Panc1 (cell line): ENCODE measurements around the gene NSUN2. TPM values are rescaled to one million over a fixed set of nuclear protein-coding genes. Genes with fewer than 3 reads are reported as not detected.

ENCODE experiments used
- ATAC-seq: fragments of 200-7000 bp; cut with Tn5 transposase; 2 replicates; pipeline ENCODE4 v1.9.1; 2020; ENCODE audit warnings: mild to moderate bottlenecking, moderate library complexity
- BruUV-seq: library from RNA; stranded (reverse); fragments of 400-500 nt; replicated peaks from 2 replicates; lab custom pipeline; 2021; lab: Mats Ljungman, UMichigan
- CTCF ChIA-PET: fragments of 300-600 bp; sonication (Branson Sonifier 250); formaldehyde crosslinking; loops from one replicate; lab custom pipeline; 2022; ENCODE audit warnings: antibody characterized with exemption; lab: Charles Lee
- POLR2A ChIA-PET: fragments of 300-600 bp; sonication (Branson Sonifier 250); formaldehyde crosslinking; loops from one replicate; lab custom pipeline; 2022; ENCODE audit warnings: antibody characterized with exemption; lab: Charles Lee
- DNase-seq: peaks from one replicate; pipeline ENCODE4 v3.0.0-alpha.2; 2010; ENCODE audit warnings: low read depth, low spot score
- H3K27ac ChIP-seq: 2 replicates; pipeline ENCODE4 v1.5.1; 2011; ENCODE audit warnings: mild to moderate bottlenecking, low read length, inconsistent platforms
- H3K27me3 ChIP-seq: fragments of 200-500 bp; sonication (Bioruptor generic); 2 replicates; pipeline ENCODE4 v1.6.0; 2014; ENCODE audit warnings: low read length, inconsistent platforms; ENCODE audit not compliant: control insufficient read depth, insufficient read depth
- H3K36me3 ChIP-seq: fragments of 200-500 bp; sonication (Bioruptor generic); 2 replicates; pipeline ENCODE4 v1.5.1; 2014; ENCODE audit warnings: inconsistent platforms, mild to moderate bottlenecking, low read length, moderate library complexity; ENCODE audit not compliant: control insufficient read depth, insufficient read depth
- H3K4me1 ChIP-seq: 2 replicates; pipeline ENCODE4 v1.5.1; 2011; ENCODE audit warnings: inconsistent platforms, mild to moderate bottlenecking, low read length, moderate library complexity; ENCODE audit not compliant: control insufficient read depth, insufficient read depth
- H3K4me3 ChIP-seq, 2 experiments: 2 replicates each; pipeline ENCODE4 v1.5.1; 2011 to 2012; ENCODE audit warnings: low read depth in 2 of 2, low read length in 2 of 2, mild to moderate bottlenecking in 2 of 2, inconsistent platforms in 1 of 2, moderate library complexity in 1 of 2
- H3K9me3 ChIP-seq: fragments of 200-500 bp; sonication (Bioruptor generic); 2 replicates; pipeline ENCODE4 v1.5.1; 2014; ENCODE audit warnings: low read depth, mild to moderate bottlenecking, inconsistent platforms, low read length, moderate library complexity; ENCODE audit not compliant: control insufficient read depth, insufficient read depth
- CTCF ChIP-seq: fragments of 450-650 bp; IDR thresholded peaks from 2 replicates; pipeline ENCODE4 v1.5.1; 2017; ENCODE audit warnings: mild to moderate bottlenecking
- POLR2AphosphoS5 ChIP-seq: IDR thresholded peaks from 2 replicates; pipeline ENCODE4 v1.6.1; 2012; ENCODE audit warnings: mild to moderate bottlenecking, low read depth, low read length, moderate library complexity
- REST ChIP-seq, 2 experiments: IDR thresholded peaks; 2 replicates each; pipeline ENCODE4 v1.6.1; 2011 to 2012; ENCODE audit warnings: low read depth in 2 of 2, control low read depth in 1 of 2, low read length in 1 of 2, mild to moderate bottlenecking in 1 of 2, moderate library complexity in 1 of 2; ENCODE audit not compliant: insufficient read depth in 1 of 2
- SIN3A ChIP-seq: IDR thresholded peaks from 2 replicates; pipeline ENCODE4 v1.6.1; 2012; ENCODE audit warnings: low read depth, mild to moderate bottlenecking, low read length, moderate library complexity, borderline replicate concordance; ENCODE audit not compliant: insufficient read depth
- TCF7L2 ChIP-seq: IDR thresholded peaks from 2 replicates; pipeline ENCODE4 v1.6.1; 2011; ENCODE audit warnings: mild to moderate bottlenecking, low read depth, low read length, inconsistent platforms
- in situ Hi-C: cut with HindIII; loops from 2 replicates; pipeline ENCODE4 v1.10.0; 2016; ENCODE audit warnings: low sequenced_read_pairs, low pct_unique_long_range_greater_than_20kb
- intact Hi-C: fragments of 100-400 bp; cut with micrococcal nuclease; formaldehyde crosslinking; loops from one replicate; pipeline ENCODE4 v1.10.0; 2022; ENCODE audit not compliant: unreplicated experiment
- total RNA-seq: library from RNA; stranded (reverse); gene quantifications from one replicate; pipeline ENCODE4 v1.2.1, GENCODE V29; 2021; ENCODE audit not compliant: unreplicated experiment

NSUN2 gene
- total RNA-seq, 1 experiment from 2014 or later: 125 TPM

- in situ Hi-C loops: no loop called here
- no peaks in the 10 kb centered on the region for H3K9me3 ChIP-seq
- DNase-seq (no peak), ATAC-seq (no peak)
- intact Hi-C loops: no loop called here
- ChIA-PET CTCF (no interaction called here), POLR2A (no interaction called here)
- peaks cover 8% of the 10 kb centered on the region for H3K27me3 ChIP-seq
- no peak overlapping the region for H3K27ac ChIP-seq
- BruUV-seq: no TSS peak
- TF ChIP-seq TCF7L2 (no peak), REST (IDR thresholded peaks at IDR 0.05; ENCODE audit: insufficient read depth in 1 of 2, low read depth in 2 of 2, low read length in 1 of 2) (no peak), CTCF (no peak), POLR2AphosphoS5 (no peak), SIN3A (no peak)
- no peaks in the 10 kb centered on the region for H3K36me3 ChIP-seq
- H3K4me1 ChIP-seq: no peaks in the 10 kb centered on the region
- H3K4me3 ChIP-seq: no peak overlapping the region
Observed at GRCh38 chr5:6568889-6569288, 64.0 kb downstream of the NSUN2 start.

- TF ChIP-seq REST (IDR thresholded peaks at IDR 0.05; ENCODE audit: insufficient read depth in 1 of 2, low read depth in 2 of 2, low read length in 1 of 2): no peak
- TF ChIP-seq TCF7L2: no peak
- no peak for TF ChIP-seq CTCF
- no peak for TF ChIP-seq POLR2AphosphoS5
- no peak for TF ChIP-seq SIN3A
- intact Hi-C loops: no loop called here
- no TSS peak for BruUV-seq
- ChIA-PET POLR2A (no interaction called here), CTCF (no interaction called here)
- DNase-seq: no peak
- Histone ChIP-seq H3K27ac (no peak overlapping the region), H3K4me1 (no peaks in the 10 kb centered on the region), H3K9me3 (no peaks in the 10 kb centered on the region), H3K36me3 (no peaks in the 10 kb centered on the region), H3K4me3 (no peak overlapping the region), H3K27me3 (peaks cover 14% of the 10 kb centered on the region)
- ATAC-seq: no peak
- in situ Hi-C loops: no loop called here
Observed at GRCh38 chr5:6568383-6568782, 64.5 kb downstream of the NSUN2 start.
